Measurements from ENCODE around the gene FAM170B. TPM values are rescaled to one million over a fixed set of nuclear protein-coding genes. Genes with fewer than 3 reads are reported as not detected.

The FAM170B gene
- total and polyA plus RNA-seq, 2 experiments from 2014 or later = not detected

DNA sequence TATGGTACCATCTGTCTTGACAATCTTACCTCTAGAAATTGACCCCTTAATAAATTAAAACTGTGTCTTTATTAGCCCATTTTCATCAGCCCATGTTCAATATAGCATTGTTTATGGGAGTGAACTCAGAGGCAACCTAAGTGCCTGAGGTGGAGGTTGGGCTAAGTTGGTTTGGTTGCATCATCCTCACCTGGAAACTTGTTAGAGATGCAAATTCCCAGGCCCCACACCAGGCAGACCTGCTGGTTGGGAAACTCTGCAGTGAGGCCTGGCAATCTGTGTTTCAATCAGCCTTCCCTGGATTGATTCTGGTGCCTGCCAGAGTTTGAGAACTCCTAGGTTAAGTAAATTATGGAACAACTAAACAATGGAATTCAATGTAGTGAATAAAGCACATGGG lies 9.4 kb upstream of the FAM170B start:
- Histone ChIP-seq H3K36me3 (ENCODE audit: insufficient read depth) (no peaks in the 10 kb centered on the region; the same call in 1 of the 2 replicates), H3K27ac (ENCODE audit: low read depth) (no peak overlapping the region), H3K27me3 (ENCODE audit: insufficient read depth) (no peaks in the 10 kb centered on the region), H3K4me3 (no peak overlapping the region), H3F3A (replicated peaks; ENCODE audit: low read depth) (no peaks in the 10 kb centered on the region), H2AFZ (peak overlapping the region; percentile 8; the same call in 1 of the 2 replicates), H3K79me2 (replicated peaks; ENCODE audit: insufficient read depth) (no peaks in the 10 kb centered on the region), H4K20me1 (replicated peaks; ENCODE audit: insufficient read depth) (no peaks in the 10 kb centered on the region), H3K4me1 (ENCODE audit: insufficient read depth) (peaks cover 11% of the 10 kb centered on the region), H3K9me2 (ENCODE audit: insufficient read depth) (no peaks in the 10 kb centered on the region; the same call in 1 of the 2 replicates), H3K4me2 (peak overlapping the region; percentile 22; the same call in 1 of the 2 replicates)
- no peak overlapping the region for H3K4me3 Mint-ChIP-seq
- H3K36me3 Mint-ChIP-seq (ENCODE audit: low read depth) = peaks cover 5% of the 10 kb centered on the region; the same call in 2 of the 3 replicates
- peak overlapping the region; percentile 89 for H3K27ac Mint-ChIP-seq
- ATAC-seq = peak; percentile 96
- DNase-seq (ENCODE audit: low spot score) = peak; percentile 71
- peaks cover 1% of the 10 kb centered on the region for H3K27me3 Mint-ChIP-seq (ENCODE audit: insufficient read depth, low read depth, poor library complexity)
- TF ChIP-seq EZH2 (IDR thresholded peaks at IDR 0.05; ENCODE audit: low read depth, unreplicated experiment) (no peak), ZNF114 (CRISPR knock-in tag; IDR thresholded peaks at IDR 0.05) (no peak), EZH2phosphoT487 (IDR thresholded peaks at IDR 0.05; ENCODE audit: unreplicated experiment) (no peak), JUNB (IDR thresholded peaks at IDR 0.05; ENCODE audit: unreplicated experiment) (no peak)
- TF ChIP-seq, protein P1, sequence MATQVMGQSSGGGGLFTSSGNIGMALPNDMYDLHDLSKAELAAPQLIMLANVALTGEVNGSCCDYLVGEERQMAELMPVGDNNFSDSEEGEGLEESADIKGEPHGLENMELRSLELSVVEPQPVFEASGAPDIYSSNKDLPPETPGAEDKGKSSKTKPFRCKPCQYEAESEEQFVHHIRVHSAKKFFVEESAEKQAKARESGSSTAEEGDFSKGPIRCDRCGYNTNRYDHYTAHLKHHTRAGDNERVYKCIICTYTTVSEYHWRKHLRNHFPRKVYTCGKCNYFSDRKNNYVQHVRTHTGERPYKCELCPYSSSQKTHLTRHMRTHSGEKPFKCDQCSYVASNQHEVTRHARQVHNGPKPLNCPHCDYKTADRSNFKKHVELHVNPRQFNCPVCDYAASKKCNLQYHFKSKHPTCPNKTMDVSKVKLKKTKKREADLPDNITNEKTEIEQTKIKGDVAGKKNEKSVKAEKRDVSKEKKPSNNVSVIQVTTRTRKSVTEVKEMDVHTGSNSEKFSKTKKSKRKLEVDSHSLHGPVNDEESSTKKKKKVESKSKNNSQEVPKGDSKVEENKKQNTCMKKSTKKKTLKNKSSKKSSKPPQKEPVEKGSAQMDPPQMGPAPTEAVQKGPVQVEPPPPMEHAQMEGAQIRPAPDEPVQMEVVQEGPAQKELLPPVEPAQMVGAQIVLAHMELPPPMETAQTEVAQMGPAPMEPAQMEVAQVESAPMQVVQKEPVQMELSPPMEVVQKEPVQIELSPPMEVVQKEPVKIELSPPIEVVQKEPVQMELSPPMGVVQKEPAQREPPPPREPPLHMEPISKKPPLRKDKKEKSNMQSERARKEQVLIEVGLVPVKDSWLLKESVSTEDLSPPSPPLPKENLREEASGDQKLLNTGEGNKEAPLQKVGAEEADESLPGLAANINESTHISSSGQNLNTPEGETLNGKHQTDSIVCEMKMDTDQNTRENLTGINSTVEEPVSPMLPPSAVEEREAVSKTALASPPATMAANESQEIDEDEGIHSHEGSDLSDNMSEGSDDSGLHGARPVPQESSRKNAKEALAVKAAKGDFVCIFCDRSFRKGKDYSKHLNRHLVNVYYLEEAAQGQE (IDR thresholded peaks at IDR 0.05; ENCODE audit: unreplicated experiment) = no peak
- TF ChIP-seq, protein P2, sequence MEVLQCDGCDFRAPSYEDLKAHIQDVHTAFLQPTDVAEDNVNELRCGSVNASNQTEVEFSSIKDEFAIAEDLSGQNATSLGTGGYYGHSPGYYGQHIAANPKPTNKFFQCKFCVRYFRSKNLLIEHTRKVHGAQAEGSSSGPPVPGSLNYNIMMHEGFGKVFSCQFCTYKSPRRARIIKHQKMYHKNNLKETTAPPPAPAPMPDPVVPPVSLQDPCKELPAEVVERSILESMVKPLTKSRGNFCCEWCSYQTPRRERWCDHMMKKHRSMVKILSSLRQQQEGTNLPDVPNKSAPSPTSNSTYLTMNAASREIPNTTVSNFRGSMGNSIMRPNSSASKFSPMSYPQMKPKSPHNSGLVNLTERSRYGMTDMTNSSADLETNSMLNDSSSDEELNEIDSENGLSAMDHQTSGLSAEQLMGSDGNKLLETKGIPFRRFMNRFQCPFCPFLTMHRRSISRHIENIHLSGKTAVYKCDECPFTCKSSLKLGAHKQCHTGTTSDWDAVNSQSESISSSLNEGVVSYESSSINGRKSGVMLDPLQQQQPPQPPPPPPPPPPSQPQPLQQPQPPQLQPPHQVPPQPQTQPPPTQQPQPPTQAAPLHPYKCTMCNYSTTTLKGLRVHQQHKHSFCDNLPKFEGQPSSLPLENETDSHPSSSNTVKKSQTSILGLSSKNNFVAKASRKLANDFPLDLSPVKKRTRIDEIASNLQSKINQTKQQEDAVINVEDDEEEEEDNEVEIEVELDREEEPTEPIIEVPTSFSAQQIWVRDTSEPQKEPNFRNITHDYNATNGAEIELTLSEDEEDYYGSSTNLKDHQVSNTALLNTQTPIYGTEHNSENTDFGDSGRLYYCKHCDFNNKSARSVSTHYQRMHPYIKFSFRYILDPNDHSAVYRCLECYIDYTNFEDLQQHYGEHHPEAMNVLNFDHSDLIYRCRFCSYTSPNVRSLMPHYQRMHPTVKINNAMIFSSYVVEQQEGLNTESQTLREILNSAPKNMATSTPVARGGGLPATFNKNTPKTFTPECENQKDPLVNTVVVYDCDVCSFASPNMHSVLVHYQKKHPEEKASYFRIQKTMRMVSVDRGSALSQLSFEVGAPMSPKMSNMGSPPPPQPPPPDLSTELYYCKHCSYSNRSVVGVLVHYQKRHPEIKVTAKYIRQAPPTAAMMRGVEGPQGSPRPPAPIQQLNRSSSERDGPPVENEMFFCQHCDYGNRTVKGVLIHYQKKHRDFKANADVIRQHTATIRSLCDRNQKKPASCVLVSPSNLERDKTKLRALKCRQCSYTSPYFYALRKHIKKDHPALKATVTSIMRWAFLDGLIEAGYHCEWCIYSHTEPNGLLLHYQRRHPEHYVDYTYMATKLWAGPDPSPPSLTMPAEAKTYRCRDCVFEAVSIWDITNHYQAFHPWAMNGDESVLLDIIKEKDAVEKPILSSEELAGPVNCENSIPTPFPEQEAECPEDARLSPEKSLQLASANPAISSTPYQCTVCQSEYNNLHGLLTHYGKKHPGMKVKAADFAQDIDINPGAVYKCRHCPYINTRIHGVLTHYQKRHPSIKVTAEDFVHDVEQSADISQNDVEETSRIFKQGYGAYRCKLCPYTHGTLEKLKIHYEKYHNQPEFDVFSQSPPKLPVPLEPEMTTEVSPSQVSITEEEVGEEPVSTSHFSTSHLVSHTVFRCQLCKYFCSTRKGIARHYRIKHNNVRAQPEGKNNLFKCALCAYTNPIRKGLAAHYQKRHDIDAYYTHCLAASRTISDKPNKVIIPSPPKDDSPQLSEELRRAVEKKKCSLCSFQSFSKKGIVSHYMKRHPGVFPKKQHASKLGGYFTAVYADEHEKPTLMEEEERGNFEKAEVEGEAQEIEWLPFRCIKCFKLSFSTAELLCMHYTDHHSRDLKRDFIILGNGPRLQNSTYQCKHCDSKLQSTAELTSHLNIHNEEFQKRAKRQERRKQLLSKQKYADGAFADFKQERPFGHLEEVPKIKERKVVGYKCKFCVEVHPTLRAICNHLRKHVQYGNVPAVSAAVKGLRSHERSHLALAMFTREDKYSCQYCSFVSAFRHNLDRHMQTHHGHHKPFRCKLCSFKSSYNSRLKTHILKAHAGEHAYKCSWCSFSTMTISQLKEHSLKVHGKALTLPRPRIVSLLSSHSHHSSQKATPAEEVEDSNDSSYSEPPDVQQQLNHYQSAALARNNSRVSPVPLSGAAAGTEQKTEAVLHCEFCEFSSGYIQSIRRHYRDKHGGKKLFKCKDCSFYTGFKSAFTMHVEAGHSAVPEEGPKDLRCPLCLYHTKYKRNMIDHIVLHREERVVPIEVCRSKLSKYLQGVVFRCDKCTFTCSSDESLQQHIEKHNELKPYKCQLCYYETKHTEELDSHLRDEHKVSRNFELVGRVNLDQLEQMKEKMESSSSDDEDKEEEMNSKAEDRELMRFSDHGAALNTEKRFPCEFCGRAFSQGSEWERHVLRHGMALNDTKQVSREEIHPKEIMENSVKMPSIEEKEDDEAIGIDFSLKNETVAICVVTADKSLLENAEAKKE (CRISPR knock-in tag; IDR thresholded peaks at IDR 0.05) = peak; percentile 21; the same call in 1 of the 2 replicates
- H3K4me1 Mint-ChIP-seq = peaks cover 25% of the 10 kb centered on the region
- peaks cover 13% of the 10 kb centered on the region for H3K9me3 Mint-ChIP-seq
